Glutamatergic neuron (in vitro differentiated cells): ENCODE measurements around the gene VAV2. TPM values are rescaled to one million over a fixed set of nuclear protein-coding genes. Genes with fewer than 3 reads are reported as not detected.

Source experiments
- DNase-seq: peaks from one replicate; pipeline ENCODE4 v3.0.0; 2022
- H3K27ac Mint-ChIP-seq: one replicate; pipeline ENCODE4 v1.8.0; 2020; ENCODE audit warnings: mild to moderate bottlenecking, mixed read lengths, inconsistent platforms; ENCODE audit not compliant: unreplicated experiment
- H3K27me3 Mint-ChIP-seq: one replicate; pipeline ENCODE4 v1.8.0; 2020; ENCODE audit warnings: mild to moderate bottlenecking, moderate library complexity, mixed read lengths, inconsistent platforms; ENCODE audit not compliant: unreplicated experiment
- H3K36me3 Mint-ChIP-seq: one replicate; pipeline ENCODE4 v1.8.0; 2020; ENCODE audit warnings: mild to moderate bottlenecking, mixed read lengths, inconsistent platforms; ENCODE audit not compliant: unreplicated experiment
- H3K4me1 Mint-ChIP-seq: one replicate; pipeline ENCODE4 v1.8.0; 2020; ENCODE audit warnings: mild to moderate bottlenecking, low read depth, mixed read lengths, inconsistent platforms; ENCODE audit not compliant: unreplicated experiment
- H3K4me3 Mint-ChIP-seq: one replicate; pipeline ENCODE4 v1.8.0; 2020; ENCODE audit warnings: mild to moderate bottlenecking, mixed read lengths, inconsistent platforms; ENCODE audit not compliant: unreplicated experiment
- H3K9me3 Mint-ChIP-seq: one replicate; pipeline ENCODE4 v1.8.0; 2020; ENCODE audit warnings: mild to moderate bottlenecking, moderate library complexity, mixed read lengths, inconsistent platforms; ENCODE audit not compliant: unreplicated experiment
- total RNA-seq: library from RNA; stranded (reverse); fragmentation: NEBNext Ultra II Directional; extraction: Animal tissue kit (Norgen Biotek cat#: 25700); gene quantifications from one replicate; pipeline ENCODE4 v1.2.1, GENCODE V29; 2021; ENCODE audit not compliant: unreplicated experiment
- TF ChIP-seq, protein P1 (sequence below): fragments of 200-600 bp; sonication (generic); IDR thresholded peaks from one replicate; pipeline ENCODE4 v1.5.0; 2021; ENCODE audit not compliant: partially characterized antibody, unreplicated experiment

The VAV2 gene
- total RNA-seq, 1 donor from 2014 or later = 270 TPM

DNA sequence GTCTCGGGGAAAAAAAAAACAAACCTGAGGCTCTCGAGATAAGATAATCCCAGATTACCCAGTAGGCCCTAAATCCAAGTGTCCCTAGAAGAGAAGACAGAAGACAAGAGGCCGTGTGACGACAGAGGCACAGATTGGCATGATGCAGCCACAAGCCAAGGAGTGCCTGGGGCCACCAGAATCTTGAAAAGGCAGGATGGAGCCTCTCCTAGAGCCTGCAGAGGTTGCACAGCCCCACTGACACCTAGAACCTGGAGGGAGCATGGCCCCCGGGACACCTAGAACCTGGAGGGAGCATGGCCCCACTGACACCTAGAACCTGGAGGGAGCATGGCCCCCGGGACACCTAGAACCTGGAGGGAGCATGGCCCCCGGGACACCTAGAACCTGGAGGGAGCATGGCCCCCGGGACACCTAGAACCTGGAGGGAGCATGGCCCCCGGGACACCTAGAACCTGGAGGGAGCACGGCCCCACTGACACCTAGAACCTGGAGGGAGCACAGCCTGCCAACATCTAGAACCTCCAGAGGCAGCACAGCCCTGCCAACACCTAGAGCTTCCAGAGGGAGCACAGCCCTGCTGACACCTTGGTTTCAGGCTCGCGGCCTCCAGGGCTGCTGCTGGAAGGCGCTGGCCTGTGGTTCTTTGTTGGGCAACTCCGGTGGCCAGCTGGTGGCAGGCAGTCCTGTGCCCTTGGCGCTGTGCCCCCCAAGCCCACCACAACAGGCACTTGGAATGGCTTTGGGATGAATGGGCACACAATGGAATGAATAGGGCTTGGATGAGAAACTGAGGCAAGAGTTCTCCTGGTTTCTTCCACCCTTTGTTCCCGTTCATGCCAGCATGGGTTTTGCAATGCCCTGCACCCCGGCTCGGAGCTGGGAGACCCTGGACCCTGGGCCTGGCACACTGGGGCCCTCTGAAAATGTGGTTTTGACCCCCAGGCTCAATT lies 39.2 kb downstream of the VAV2 start:
- peak overlapping the region; percentile 59 for H3K27ac Mint-ChIP-seq
- peaks cover 24% of the 10 kb centered on the region for H3K27me3 Mint-ChIP-seq
- no peak overlapping the region for H3K4me3 Mint-ChIP-seq
- peaks cover 48% of the 10 kb centered on the region for H3K4me1 Mint-ChIP-seq
- TF ChIP-seq, protein P1, sequence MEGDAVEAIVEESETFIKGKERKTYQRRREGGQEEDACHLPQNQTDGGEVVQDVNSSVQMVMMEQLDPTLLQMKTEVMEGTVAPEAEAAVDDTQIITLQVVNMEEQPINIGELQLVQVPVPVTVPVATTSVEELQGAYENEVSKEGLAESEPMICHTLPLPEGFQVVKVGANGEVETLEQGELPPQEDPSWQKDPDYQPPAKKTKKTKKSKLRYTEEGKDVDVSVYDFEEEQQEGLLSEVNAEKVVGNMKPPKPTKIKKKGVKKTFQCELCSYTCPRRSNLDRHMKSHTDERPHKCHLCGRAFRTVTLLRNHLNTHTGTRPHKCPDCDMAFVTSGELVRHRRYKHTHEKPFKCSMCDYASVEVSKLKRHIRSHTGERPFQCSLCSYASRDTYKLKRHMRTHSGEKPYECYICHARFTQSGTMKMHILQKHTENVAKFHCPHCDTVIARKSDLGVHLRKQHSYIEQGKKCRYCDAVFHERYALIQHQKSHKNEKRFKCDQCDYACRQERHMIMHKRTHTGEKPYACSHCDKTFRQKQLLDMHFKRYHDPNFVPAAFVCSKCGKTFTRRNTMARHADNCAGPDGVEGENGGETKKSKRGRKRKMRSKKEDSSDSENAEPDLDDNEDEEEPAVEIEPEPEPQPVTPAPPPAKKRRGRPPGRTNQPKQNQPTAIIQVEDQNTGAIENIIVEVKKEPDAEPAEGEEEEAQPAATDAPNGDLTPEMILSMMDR = no peak
- no peaks in the 10 kb centered on the region for H3K36me3 Mint-ChIP-seq
- H3K9me3 Mint-ChIP-seq = peaks cover 23% of the 10 kb centered on the region
- DNase-seq = no peak

DNA sequence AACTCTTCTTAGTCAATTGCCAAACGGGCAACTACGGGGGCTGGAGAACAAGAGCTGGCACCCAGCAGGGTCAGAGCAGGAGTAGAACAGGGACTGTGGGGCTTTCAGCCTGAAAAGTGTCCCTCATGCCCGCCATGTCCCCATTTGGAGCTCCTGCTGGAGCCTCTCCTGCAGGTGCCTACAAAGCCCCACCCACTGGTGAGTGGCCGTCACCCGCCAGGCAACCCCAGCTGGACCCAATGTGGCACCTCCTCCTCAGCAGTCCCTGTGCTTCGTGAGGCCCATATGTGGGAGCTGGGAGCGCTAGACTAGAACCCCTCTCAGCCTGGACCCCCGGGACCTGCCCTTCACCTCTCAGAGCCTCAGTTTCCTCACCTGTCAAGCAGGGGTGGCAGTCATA lies 40.9 kb downstream of the VAV2 start:
- Mint-ChIP-seq H3K27me3 (peaks cover 25% of the 10 kb centered on the region), H3K4me1 (peaks cover 50% of the 10 kb centered on the region), H3K36me3 (no peaks in the 10 kb centered on the region), H3K4me3 (peak overlapping the region; percentile 79), H3K27ac (peak overlapping the region; percentile 86), H3K9me3 (peaks cover 28% of the 10 kb centered on the region)
- no peak for DNase-seq
- TF ChIP-seq, protein P1 = no peak

DNA sequence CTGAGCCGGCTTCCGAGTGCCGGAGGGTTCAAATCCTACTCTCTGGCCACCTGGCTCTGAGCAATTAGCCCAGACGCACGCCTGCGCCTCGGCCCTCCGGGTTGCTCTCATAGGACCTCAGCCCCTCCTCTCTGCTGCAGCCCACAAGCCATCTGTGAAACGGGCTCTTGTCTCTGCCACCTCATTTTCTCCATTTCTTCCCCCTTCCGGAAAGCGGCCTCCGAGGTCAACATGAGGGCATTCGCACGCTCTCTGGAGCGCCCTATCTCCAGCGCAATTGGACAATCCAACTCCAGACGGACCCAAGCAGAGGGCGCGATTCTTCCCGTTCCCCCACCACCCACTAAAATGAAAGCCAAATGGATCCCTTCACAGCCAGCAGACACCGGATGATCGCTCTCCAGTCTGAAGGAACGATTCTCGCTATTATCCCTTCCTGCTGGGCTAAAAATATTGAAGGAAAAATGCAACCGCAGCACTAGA lies 41.5 kb downstream of the VAV2 start:
- Mint-ChIP-seq H3K36me3 (no peaks in the 10 kb centered on the region), H3K4me3 (peak overlapping the region; percentile 79), H3K27me3 (peaks cover 26% of the 10 kb centered on the region), H3K4me1 (peaks cover 51% of the 10 kb centered on the region), H3K27ac (peak overlapping the region; percentile 86), H3K9me3 (peaks cover 29% of the 10 kb centered on the region)
- peak; percentile 73 for DNase-seq
- TF ChIP-seq, protein P1 = no peak

DNA sequence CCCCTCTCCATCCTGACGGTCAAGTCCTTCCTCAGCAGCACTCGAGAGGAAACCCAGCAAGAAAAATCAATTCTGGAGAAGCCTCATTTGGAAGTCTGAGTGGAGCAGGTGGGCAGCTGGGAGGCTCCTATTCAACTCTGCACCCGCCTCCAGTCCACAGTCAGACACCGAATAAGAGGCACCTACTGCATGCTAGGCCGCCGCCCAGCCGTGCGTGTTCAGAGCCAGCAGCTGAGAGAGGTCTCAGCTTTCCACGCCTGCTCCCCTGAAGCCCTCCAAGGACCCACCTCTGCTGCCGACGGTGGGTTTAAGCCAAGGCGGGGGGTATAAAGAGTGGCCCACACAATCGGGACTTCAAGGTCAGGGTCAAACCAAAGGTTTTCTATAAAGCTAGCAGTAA lies 41.9 kb downstream of the VAV2 start:
- peak; percentile 67 for DNase-seq
- Mint-ChIP-seq H3K27ac (peak overlapping the region; percentile 86), H3K4me3 (peak overlapping the region; percentile 79)

More for the DNA sequence above, 41.9 kb downstream of the VAV2 start:
- H3K36me3 Mint-ChIP-seq = no peaks in the 10 kb centered on the region
- peaks cover 52% of the 10 kb centered on the region for H3K4me1 Mint-ChIP-seq
- H3K9me3 Mint-ChIP-seq = peaks cover 30% of the 10 kb centered on the region
- TF ChIP-seq, protein P1 = no peak
- H3K27me3 Mint-ChIP-seq = peaks cover 26% of the 10 kb centered on the region
